HepG2 (cell line): Measurements from ENCODE around the gene PFN1. TPM values are rescaled to one million over a fixed set of nuclear protein-coding genes. Genes with fewer than 3 reads are reported as not detected.

ENCODE experiments used
- ARNT2 ChIP-seq: sonication (generic); formaldehyde crosslinking; IDR thresholded peaks from 2 replicates; pipeline ENCODE4 v1.8.0; 2022; ENCODE audit warnings: mild to moderate bottlenecking, low read depth, missing genetic modification reagents, moderate library complexity
- CBX1 ChIP-seq: IDR thresholded peaks from one replicate; pipeline ENCODE4 v1.6.1; 2016; ENCODE audit warnings: antibody characterized with exemption, low read depth
- CBX2 ChIP-seq, 2 experiments: fragments of 200-600 bp in 1 of 2; sonication (generic); formaldehyde crosslinking in 1 of 2; IDR thresholded peaks; 2 replicates each; pipeline versions ENCODE4 v1.7.0 to v1.8.1; 2018 to 2022; ENCODE audit warnings: low read depth in 2 of 2, low read length in 1 of 2, mild to moderate bottlenecking in 1 of 2, missing genetic modification reagents in 1 of 2
- CCDC6 ChIP-seq: sonication (generic); formaldehyde crosslinking; IDR thresholded peaks from 2 replicates; pipeline ENCODE4 v1.8.1; 2022; ENCODE audit warnings: mild to moderate bottlenecking, missing genetic modification reagents, moderate library complexity
- DR1 ChIP-seq: sonication (generic); formaldehyde crosslinking; IDR thresholded peaks from 2 replicates; pipeline ENCODE4 v1.8.0; 2021; ENCODE audit warnings: mild to moderate bottlenecking, missing genetic modification reagents, inconsistent platforms
- FOSL2 ChIP-seq: sonication (generic); formaldehyde crosslinking; IDR thresholded peaks from 2 replicates; pipeline ENCODE4 v1.4.0; 2020; ENCODE audit warnings: missing genetic modification reagents
- HBP1 ChIP-seq: IDR thresholded peaks from 2 replicates; pipeline ENCODE4 v1.6.1; 2016; ENCODE audit warnings: low read depth, control low read depth
- HOXD1 ChIP-seq: sonication (generic); formaldehyde crosslinking; IDR thresholded peaks from 2 replicates; pipeline ENCODE4 v1.5.0; 2020; ENCODE audit warnings: missing genetic modification reagents
- IKZF1 ChIP-seq: fragments of 450-650 bp; IDR thresholded peaks from 2 replicates; pipeline ENCODE4 v1.7.1; 2016
- IRF2 ChIP-seq: IDR thresholded peaks from 2 replicates; pipeline ENCODE4 v1.6.1; 2018; ENCODE audit warnings: missing genetic modification reagents, missing compliant biosample characterization
- KLF12 ChIP-seq: sonication (generic); formaldehyde crosslinking; IDR thresholded peaks from 2 replicates; pipeline ENCODE4 v1.4.0; 2020; ENCODE audit warnings: missing genetic modification reagents, borderline replicate concordance
- KLF16 ChIP-seq, 2 experiments: sonication (generic) in 1 of 2; formaldehyde crosslinking in 1 of 2; IDR thresholded peaks; 2 replicates each; pipeline versions ENCODE4 v1.6.1 to v1.8.0; 2016 to 2023; ENCODE audit warnings: missing genetic modification reagents in 2 of 2, missing compliant biosample characterization in 1 of 2
- NBN ChIP-seq: fragments of 450-650 bp; conservative IDR thresholded peaks from 2 replicates; pipeline ENCODE4 v1.6.1; 2017
- PTBP1 ChIP-seq: fragments of 200-400 bp; formaldehyde crosslinking; IDR thresholded peaks from 2 replicates; pipeline ENCODE4 v1.6.1; 2018; ENCODE audit warnings: low read length, low read depth; ENCODE audit not compliant: poor library complexity, severe bottlenecking
- TFE3 ChIP-seq: IDR thresholded peaks from 2 replicates; pipeline ENCODE4 v1.6.1; 2016
- U2AF2 ChIP-seq: fragments of 200-400 bp; formaldehyde crosslinking; IDR thresholded peaks from 2 replicates; pipeline ENCODE4 v1.6.1; 2017; ENCODE audit warnings: low read depth, mild to moderate bottlenecking, low read length
- ZBTB42 ChIP-seq: sonication (generic); formaldehyde crosslinking; IDR thresholded peaks from 2 replicates; pipeline ENCODE4 v1.5.0; 2020; ENCODE audit warnings: mild to moderate bottlenecking, missing genetic modification reagents
- ZFX ChIP-seq: sonication (generic); formaldehyde crosslinking; IDR thresholded peaks from 2 replicates; pipeline ENCODE4 v1.4.0; 2020; ENCODE audit warnings: mild to moderate bottlenecking, low read depth, missing genetic modification reagents, moderate library complexity
- ZNF10 ChIP-seq: sonication (generic); formaldehyde crosslinking; IDR thresholded peaks from 2 replicates; pipeline ENCODE4 v1.4.0; 2020; ENCODE audit warnings: mild to moderate bottlenecking, low read depth, missing genetic modification reagents, borderline replicate concordance
- ZNF24 ChIP-seq: fragments of 450-650 bp; IDR thresholded peaks from 2 replicates; pipeline ENCODE4 v1.6.1; 2017; ENCODE audit warnings: antibody characterized with exemption, mild to moderate bottlenecking
- ZNF546 ChIP-seq: sonication (generic); formaldehyde crosslinking; conservative IDR thresholded peaks from 2 replicates; pipeline ENCODE4 v1.8.1; 2023; ENCODE audit warnings: mild to moderate bottlenecking, missing genetic modification reagents
- ZNF576 ChIP-seq: sonication (generic); formaldehyde crosslinking; IDR thresholded peaks from 2 replicates; pipeline ENCODE4 v1.4.0; 2020; ENCODE audit warnings: mild to moderate bottlenecking, missing genetic modification reagents
- ZNF597 ChIP-seq: sonication (generic); formaldehyde crosslinking; IDR thresholded peaks from 2 replicates; pipeline ENCODE4 v1.5.0; 2020; ENCODE audit warnings: missing genetic modification reagents
- ZNF614 ChIP-seq: IDR thresholded peaks from 2 replicates; pipeline ENCODE4 v1.6.1; 2018; ENCODE audit warnings: missing biosample characterization, missing genetic modification reagents, inconsistent platforms, borderline replicate concordance
- ZNF772 ChIP-seq: sonication (generic); formaldehyde crosslinking; IDR thresholded peaks from 2 replicates; pipeline ENCODE4 v1.5.0; 2020; ENCODE audit warnings: mild to moderate bottlenecking, missing genetic modification reagents
- polyA plus RNA-seq, 8 experiments: library from polyadenylated mRNA; depleted of rRNA in 3 of 8; stranded (reverse) in 7 of 8; unstranded in 1 of 8; fragments of >200 nt; fragmentation: Illumina TruSeq in 4 of 8; extraction: Trizol in 4 of 8; gene quantifications; 2 replicates each; pipeline versions ENCODE4 v1.2.1 to v1.2.3, GENCODE V29; 2011 to 2016; ENCODE audit warnings: low read depth in 4 of 8, missing spikeins in 1 of 8, mixed read lengths in 1 of 8; ENCODE audit not compliant: insufficient read depth in 1 of 8
- total RNA-seq, 5 experiments: library from RNA; depleted of rRNA; stranded (reverse); fragments of >200 nt; fragmentation: Illumina TruSeq; extraction: Trizol; gene quantifications; 2 replicates each; pipeline ENCODE4 v1.2.3, GENCODE V29; 2016; ENCODE audit warnings: low read depth in 1 of 5

The PFN1 gene
- total and polyA plus RNA-seq, 2 of the 13 experiments (the other 11 are each of a cell fraction or from before 2014, with no cell fraction given) = 494 to 613 TPM

- peak in 1 of 2 experiments; percentile 70; a peak in 2 of 4 replicates for TF ChIP-seq KLF16 (CRISPR knock-in tag; IDR thresholded peaks at IDR 0.05)
- no peak for TF ChIP-seq TFE3 (CRISPR knock-in tag)
- no peak for TF ChIP-seq ZNF597 (CRISPR knock-in tag)
- no peak for TF ChIP-seq PTBP1
- no peak for TF ChIP-seq IKZF1
- TF ChIP-seq CBX1 = no peak
- no peak for TF ChIP-seq FOSL2 (CRISPR knock-in tag)
- TF ChIP-seq ZFX (CRISPR knock-in tag) = peak; percentile 90
- TF ChIP-seq ZNF10 (CRISPR knock-in tag) = no peak
- no peak for TF ChIP-seq NBN
- TF ChIP-seq ZNF576 (CRISPR knock-in tag) = no peak
- no peak for TF ChIP-seq U2AF2
- 0 out of 2 replicates have a peak, but pooled peaks have one; percentile 27 for TF ChIP-seq CCDC6 (CRISPR knock-in tag)
- no peak for TF ChIP-seq ZNF24
- peak; percentile 14; the same call in 1 of the 2 replicates for TF ChIP-seq HOXD1 (CRISPR knock-in tag)
- TF ChIP-seq DR1 (CRISPR knock-in tag) = peak; percentile 58
- TF ChIP-seq HBP1 (CRISPR knock-in tag) = no peak
- no peak; the same call in 1 of the 2 replicates for TF ChIP-seq ARNT2 (CRISPR knock-in tag)
- TF ChIP-seq CBX2 (IDR thresholded peaks at IDR 0.05; ENCODE audit: low read depth, low read length) = no peak
- TF ChIP-seq CBX2 (CRISPR knock-in tag; IDR thresholded peaks at IDR 0.05; ENCODE audit: low read depth) = no peak
- no peak for TF ChIP-seq KLF12 (CRISPR knock-in tag)
- TF ChIP-seq ZNF614 = no peak
- no peak for TF ChIP-seq ZNF772 (CRISPR knock-in tag)
- peak; percentile 96 for TF ChIP-seq ZBTB42 (CRISPR knock-in tag)
- TF ChIP-seq IRF2 (CRISPR knock-in tag) = peak; percentile 25; the same call in 1 of the 2 replicates
- no peak; the same call in 1 of the 2 replicates for TF ChIP-seq ZNF546 (CRISPR knock-in tag)
These were observed 8.4 kb downstream of the PFN1 start, which contains the start of the genes RNF167 and SLC25A11 (continued) for GRCh38 chr17:4939796-4940554.
